HFFc6 (cell line): ENCODE results near the gene CPA2. TPM values are rescaled to one million over a fixed set of nuclear protein-coding genes. Genes with fewer than 3 reads are reported as not detected.
"Not testable (repeated sequence)": the region's sequence is repeated elsewhere in the genome, so short reads cannot be mapped to it uniquely, and the experiment has no call there.

Experiments used
- DNase-seq: peaks from one replicate; pipeline ENCODE4 v3.0.0-alpha.2; 2018
- H3K27ac Mint-ChIP-seq: 2 replicates; pipeline ENCODE4 v1.8.0; 2020; ENCODE audit warnings: mild to moderate bottlenecking, mixed read lengths
- H3K27me3 Mint-ChIP-seq: 2 replicates; pipeline ENCODE4 v1.8.0; 2021; ENCODE audit warnings: mild to moderate bottlenecking, moderate library complexity, mixed read lengths; ENCODE audit not compliant: insufficient read depth
- H3K36me3 Mint-ChIP-seq: 2 replicates; pipeline ENCODE4 v1.8.0; 2021; ENCODE audit warnings: low read depth, mixed read lengths
- H3K4me1 Mint-ChIP-seq: 2 replicates; pipeline ENCODE4 v1.8.0; 2020; ENCODE audit warnings: low read depth, mixed read lengths
- H3K4me3 Mint-ChIP-seq: 2 replicates; pipeline ENCODE4 v1.8.0; 2020; ENCODE audit warnings: mild to moderate bottlenecking, moderate library complexity, mixed read lengths
- H3K9me3 Mint-ChIP-seq: 2 replicates; pipeline ENCODE4 v1.8.0; 2020; ENCODE audit warnings: mild to moderate bottlenecking, mixed read lengths
- CTCF ChIP-seq: fragments of 200-600 bp; sonication (generic); IDR thresholded peaks from 2 replicates; pipeline ENCODE4 v1.5.0; 2021; ENCODE audit warnings: antibody characterized with exemption, mild to moderate bottlenecking
- total RNA-seq, 6 experiments: library from RNA; stranded (reverse); fragmentation: NEBNext Ultra II Directional; extraction: Animal tissue kit (Norgen Biotek cat#: 25700); gene quantifications; 2 replicates in 1 of 6; 3 replicates in 5 of 6; pipeline ENCODE4 v1.2.3, GENCODE V29; 2021

CPA2 gene
- total RNA-seq, 6 experiments from 2014 or later = not detected

GRCh38 chr7:130249626-130250025 lies 17.0 kb upstream of the CPA2 start:
- H3K27ac Mint-ChIP-seq, DNase-seq, H3K4me1 Mint-ChIP-seq, H3K4me3 Mint-ChIP-seq: not testable (repeated sequence)
- Mint-ChIP-seq H3K27me3 (peaks cover 44% of the 10 kb centered on the region), H3K9me3 (peaks cover 19% of the 10 kb centered on the region), H3K36me3 (peaks cover 14% of the 10 kb centered on the region)

GRCh38 chr7:130254555-130254954 lies 12.1 kb upstream of the CPA2 start:
- Mint-ChIP-seq H3K36me3 (peaks cover 16% of the 10 kb centered on the region), H3K4me1 (no peaks in the 10 kb centered on the region), H3K27me3 (peaks cover 41% of the 10 kb centered on the region), H3K27ac (no peak overlapping the region), H3K9me3 (peaks cover 44% of the 10 kb centered on the region), H3K4me3 (no peak overlapping the region)
- no peak for TF ChIP-seq CTCF
- no peak for DNase-seq

- no peak for DNase-seq
- Mint-ChIP-seq H3K4me3 (no peak overlapping the region), H3K27ac (no peak overlapping the region), H3K9me3 (peaks cover 47% of the 10 kb centered on the region), H3K27me3 (peaks cover 26% of the 10 kb centered on the region), H3K36me3 (peaks cover 16% of the 10 kb centered on the region), H3K4me1 (no peaks in the 10 kb centered on the region)
- TF ChIP-seq CTCF = no peak
Observed at GRCh38 chr7:130256704-130257103, 10.0 kb upstream of the CPA2 start.

- peaks cover 42% of the 10 kb centered on the region for H3K9me3 Mint-ChIP-seq
Observed at GRCh38 chr7:130258494-130259078, 8.1 kb upstream of the CPA2 start.

GRCh38 chr7:130262448-130262847 lies 4.2 kb upstream of the CPA2 start:
- Mint-ChIP-seq H3K27me3 (peaks cover 11% of the 10 kb centered on the region; the same call in 1 of the 2 replicates), H3K9me3 (peaks cover 22% of the 10 kb centered on the region), H3K36me3 (peaks cover 9% of the 10 kb centered on the region; the same call in 1 of the 2 replicates), H3K27ac (no peak overlapping the region), H3K4me3 (no peak overlapping the region), H3K4me1 (peaks cover 8% of the 10 kb centered on the region; the same call in 1 of the 2 replicates)
- TF ChIP-seq CTCF = no peak
- no peak for DNase-seq

More at GRCh38 chr7:130258494-130259078, 8.1 kb upstream of the CPA2 start:
- no peak overlapping the region for H3K27ac Mint-ChIP-seq
- H3K4me3 Mint-ChIP-seq = no peak overlapping the region
- peaks cover 12% of the 10 kb centered on the region for H3K36me3 Mint-ChIP-seq
- no peaks in the 10 kb centered on the region for H3K4me1 Mint-ChIP-seq
- no peak for DNase-seq
- TF ChIP-seq CTCF = no peak
- peaks cover 13% of the 10 kb centered on the region for H3K27me3 Mint-ChIP-seq

- no peak overlapping the region for H3K27ac Mint-ChIP-seq
- no peak for DNase-seq
- peaks cover 18% of the 10 kb centered on the region for H3K9me3 Mint-ChIP-seq
- peaks cover 17% of the 10 kb centered on the region for H3K27me3 Mint-ChIP-seq
- TF ChIP-seq CTCF = no peak
- H3K36me3 Mint-ChIP-seq = peaks cover 9% of the 10 kb centered on the region; the same call in 1 of the 2 replicates
- H3K4me3 Mint-ChIP-seq = no peak overlapping the region
- peaks cover 8% of the 10 kb centered on the region; the same call in 1 of the 2 replicates for H3K4me1 Mint-ChIP-seq
Observed at GRCh38 chr7:130263130-130263529, 3.5 kb upstream of the CPA2 start.
